Measurements from ENCODE around the gene YIF1A. TPM values are rescaled to one million over a fixed set of nuclear protein-coding genes. Genes with fewer than 3 reads are reported as not detected.
"Not testable (repeated sequence)": the region's sequence is repeated elsewhere in the genome, so short reads cannot be mapped to it uniquely, and the experiment has no call there.

YIF1A gene
- total RNA-seq, 1 experiment from 2014 or later: 114 TPM

DNA sequence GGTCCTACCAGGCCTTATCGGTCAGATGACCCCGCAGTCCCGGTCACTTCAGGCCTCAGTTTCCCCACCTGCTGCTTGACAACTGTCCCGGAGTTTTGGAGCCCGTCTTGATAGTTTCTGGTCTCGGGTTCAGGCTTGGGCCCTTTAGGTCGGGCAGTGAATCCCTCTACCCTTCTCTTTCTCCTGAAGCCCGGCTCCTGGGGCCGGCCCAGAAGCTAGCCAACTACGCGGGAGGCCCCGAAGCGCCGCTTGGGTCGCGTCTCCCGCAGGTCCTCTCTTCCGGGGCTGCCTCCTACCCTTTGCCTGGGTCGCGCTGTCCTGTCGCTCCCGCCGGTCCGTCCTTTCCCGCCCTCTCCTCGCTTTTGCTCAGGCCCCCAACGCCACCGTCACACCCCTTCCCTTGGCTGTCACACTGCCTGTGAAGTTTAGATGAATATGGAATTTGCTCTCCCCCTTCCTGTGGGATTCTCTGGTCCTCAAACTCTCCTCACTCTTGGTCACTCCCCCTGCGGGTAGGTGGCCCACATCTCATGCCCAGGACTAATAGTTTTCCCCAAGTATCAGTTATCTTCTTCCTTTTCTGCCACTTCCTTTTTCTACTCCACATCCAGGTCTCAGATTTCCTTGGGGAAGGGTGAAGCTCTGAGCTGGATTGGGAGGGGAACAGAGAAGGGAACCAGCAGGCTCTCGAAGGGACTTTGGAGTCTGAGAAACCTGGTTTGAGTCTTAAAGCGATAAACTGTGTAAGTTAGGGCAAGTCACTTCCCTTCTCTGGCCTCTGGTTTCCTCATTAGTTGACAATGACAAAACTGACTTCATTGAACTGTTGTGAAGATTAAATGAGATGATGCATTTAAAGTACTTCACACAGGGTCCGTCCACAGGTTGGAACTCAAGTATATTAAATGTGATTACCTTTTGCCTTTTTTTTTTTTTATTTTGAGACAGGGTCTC is 19.7 kb downstream of the YIF1A start:
- DNase-seq (ENCODE audit: low spot score): peak; percentile 45

DNA sequence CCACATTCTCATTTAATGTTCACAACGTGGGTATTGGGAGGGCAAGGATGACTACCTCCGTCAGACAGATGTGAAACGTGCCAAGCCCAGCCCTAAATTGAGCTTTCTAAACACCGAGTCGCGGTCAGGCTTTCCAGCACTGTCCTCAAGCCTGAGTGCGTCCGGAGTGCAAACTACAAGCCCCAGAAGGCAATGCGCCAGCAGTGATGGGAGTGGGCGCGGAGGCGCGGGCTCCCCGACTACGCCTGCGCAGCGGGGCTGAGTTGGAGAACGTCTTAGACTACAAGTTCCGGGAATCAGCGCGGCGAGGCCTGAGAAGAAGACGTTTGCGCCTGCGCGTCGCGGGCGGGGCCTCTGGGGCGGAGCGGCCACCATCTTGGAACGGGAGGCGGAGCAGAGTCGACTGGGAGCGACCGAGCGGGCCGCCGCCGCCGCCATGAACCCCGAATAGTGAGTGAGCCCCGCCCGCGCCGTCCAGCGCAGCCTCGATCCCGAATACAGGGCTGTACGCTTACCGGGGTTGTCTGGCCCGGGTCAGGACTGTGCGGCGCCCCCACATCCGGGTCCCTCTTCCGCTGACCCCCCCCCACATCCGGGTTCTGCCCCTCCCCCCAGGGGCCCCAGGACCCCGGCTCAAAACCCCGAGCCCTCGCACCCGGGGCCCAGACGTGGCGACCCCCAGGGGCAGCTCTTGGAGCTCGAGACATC is 20.5 kb downstream of the YIF1A start, which contains the start of gene RAB1B:
Gene RAB1B (plus strand): TSS at position 396 of the 708 bp plus-strand sequence. CDS start 41 bp downstream, at position 437.
- peak; percentile 99 for DNase-seq (ENCODE audit: low spot score)

DNA sequence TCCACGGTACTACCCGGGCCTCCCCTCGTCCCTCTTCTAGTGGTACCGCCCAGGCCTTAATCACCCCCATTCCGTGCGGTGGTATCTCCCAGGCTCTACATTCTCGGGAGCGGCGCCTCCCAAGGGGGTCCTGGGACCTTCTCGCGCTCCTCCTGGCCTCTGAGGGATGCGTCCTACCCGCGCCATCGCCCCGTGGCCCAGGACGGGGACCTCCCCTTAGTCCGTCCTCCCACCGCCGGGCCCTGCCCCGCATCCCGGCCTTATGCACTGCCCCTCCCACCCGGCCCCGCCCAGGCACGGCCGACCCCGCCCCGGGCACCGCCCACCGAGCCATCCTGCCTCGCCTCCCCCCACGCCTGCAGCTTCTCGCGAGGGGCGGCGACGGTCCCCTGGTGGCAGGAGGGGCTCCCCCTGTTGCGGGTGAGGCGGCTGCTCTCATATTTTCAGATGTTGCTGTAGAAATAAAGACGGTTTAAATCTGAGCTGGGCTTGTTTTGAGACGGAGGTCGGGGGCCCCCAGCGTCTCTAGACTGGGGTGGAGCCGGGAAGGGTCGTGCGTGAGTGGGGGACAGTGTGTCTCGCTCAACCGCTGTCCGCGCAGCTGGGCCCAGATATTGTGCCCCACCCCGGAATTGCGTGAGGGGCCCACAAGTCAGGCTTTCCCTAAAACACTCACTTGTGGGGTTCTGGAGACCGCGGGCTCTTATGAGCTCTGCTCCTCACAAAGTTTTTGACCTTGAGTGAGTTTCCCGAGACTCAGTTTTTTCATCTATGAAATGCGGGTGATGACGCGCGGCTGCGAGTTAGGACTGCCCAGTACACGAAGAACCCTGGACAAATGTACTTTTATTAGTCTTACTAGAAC is 21.3 kb downstream of the YIF1A start:
- peak; percentile 68 for DNase-seq (ENCODE audit: low spot score)

DNA sequence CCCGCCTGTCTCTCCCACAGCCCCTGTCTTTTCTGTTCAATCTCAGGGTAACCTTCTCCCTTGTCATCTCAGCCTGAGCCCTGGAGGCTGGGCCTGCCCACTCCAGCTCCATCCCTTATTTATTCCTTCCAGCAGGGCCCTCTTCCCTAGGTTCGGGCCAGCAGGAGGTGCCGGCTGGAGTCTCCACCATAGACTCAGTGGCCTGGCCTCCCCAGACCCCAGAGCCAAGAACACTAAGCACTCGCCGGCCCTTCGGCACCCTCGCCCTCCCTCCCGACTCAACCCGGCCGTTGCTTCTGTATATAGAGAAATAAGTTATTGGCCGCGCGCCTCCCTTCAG is 21.9 kb downstream of the YIF1A start:
- DNase-seq (ENCODE audit: low spot score): no peak

DNA sequence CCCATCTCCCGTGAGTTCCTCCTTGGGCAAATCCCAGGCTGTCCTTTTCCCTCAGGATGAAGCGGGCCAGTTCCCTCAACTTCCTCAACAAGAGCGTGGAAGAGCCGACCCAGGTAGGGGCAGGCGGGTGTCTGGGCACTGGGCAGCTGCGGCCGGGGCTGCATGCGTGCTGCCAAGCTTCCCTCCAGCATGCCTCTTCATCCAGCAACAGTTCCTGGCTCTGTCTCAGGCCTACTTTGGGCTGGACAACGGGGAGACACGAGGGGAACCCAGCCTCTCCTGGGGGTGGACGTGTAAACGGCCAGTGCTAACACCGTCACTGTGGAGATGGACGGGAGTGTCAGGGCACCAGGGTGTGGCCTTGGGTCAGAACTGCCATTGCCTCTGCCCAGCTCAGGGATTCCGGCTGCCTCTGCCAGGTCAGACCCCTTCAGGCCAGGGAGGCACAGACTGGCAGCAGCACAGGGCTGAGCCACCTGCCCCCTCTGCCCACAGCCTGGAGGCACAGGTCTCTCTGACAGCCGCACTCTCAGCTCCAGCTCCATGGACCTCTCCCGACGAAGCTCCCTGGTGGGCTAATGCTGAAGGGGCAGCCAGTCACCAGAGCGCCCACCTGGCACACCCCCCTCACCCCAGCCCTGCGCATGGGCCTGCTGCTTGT is 22.4 kb downstream of the YIF1A start:
- DNase-seq (ENCODE audit: low spot score): no peak

DNA sequence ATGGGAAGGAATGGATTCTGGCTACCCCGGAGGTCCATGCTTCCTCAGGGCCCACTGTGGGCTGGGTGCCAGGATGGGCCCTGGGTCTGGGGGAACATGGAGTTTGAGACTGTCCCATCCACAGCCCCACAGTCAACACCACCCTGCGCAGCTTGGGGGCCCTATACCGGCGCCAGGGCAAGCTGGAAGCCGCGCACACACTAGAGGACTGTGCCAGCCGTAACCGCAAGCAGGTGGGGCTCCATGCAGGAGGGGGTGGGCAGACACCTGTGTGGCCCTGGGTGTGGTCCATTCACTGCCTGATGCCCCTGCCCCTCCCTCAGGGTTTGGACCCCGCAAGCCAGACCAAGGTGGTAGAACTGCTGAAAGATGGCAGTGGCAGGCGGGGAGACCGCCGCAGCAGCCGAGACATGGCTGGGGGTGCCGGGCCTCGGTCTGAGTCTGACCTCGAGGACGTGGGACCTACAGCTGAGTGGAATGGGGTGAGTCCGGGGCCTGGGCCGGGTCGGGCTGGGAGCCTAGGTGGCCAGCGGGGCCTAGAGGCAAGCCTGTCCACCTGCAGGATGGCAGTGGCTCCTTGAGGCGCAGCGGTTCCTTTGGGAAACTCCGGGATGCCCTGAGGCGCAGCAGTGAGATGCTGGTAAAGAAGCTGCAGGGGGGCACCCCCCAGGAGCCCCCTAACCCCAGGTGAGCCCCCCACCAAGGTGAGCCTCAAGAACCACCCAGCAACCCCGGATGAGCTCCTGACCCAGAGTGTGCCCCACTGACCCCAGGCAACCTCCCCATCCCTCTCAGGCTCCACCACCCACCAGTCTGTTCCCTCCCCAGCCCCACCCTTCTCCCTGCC is 23.2 kb downstream of the YIF1A start:
- DNase-seq (ENCODE audit: low spot score): no peak

DNA sequence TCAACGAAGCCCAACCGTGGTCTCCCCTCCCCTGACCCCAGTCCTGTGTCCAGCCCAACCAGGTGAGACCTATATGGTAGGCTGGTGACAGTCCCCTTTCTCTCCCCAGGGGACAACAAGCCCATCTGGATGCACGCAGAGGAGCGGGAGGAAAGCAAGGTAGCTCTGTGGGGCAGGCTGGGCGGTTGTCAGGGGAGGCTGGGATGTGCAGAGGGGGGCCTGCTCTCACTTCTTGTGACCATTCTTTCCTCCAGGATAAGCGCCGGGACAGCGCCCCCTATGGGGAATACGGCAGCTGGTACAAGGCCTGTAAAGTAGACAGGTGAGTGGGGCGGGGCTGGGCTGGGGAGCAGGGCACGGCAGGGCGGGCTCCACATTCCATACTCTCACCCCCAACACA is 24.0 kb downstream of the YIF1A start:
- DNase-seq (ENCODE audit: low spot score): no peak

DNA sequence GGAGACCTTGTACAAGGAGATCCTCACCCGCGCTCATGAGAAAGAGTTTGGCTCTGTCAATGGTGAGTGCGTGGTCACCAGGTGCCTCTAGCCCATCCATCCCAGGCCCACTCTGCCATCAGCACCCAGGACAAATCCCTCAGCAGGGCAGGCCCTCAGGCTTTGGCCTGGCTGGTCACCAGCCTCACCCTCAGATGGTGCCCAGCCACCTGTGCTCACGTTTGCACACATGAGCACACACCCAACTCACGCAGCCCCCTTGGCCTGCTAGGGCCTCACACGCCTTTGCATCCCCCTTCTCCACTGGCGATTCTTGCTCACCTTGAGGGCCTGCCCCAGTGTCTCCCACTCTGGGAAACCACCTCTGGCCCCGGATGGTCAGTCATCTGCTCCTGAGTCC is 24.6 kb downstream of the YIF1A start:
- no peak for DNase-seq (ENCODE audit: low spot score)

DNA sequence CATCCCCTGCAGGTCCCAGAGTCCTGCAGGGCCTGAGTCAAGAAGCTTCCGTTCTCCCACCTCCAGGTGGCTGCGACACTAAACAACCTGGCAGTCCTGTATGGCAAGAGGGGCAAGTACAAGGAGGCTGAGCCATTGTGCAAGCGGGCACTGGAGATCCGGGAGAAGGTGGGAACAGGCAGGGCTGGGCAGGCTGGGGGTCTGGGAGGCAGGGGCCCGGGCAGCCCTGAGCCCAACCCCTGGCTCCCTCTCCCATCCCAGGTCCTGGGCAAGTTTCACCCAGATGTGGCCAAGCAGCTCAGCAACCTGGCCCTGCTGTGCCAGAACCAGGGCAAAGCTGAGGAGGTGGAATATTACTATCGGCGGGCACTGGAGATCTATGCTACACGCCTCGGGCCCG is 25.2 kb downstream of the YIF1A start:
- no peak for DNase-seq (ENCODE audit: low spot score)

DNA sequence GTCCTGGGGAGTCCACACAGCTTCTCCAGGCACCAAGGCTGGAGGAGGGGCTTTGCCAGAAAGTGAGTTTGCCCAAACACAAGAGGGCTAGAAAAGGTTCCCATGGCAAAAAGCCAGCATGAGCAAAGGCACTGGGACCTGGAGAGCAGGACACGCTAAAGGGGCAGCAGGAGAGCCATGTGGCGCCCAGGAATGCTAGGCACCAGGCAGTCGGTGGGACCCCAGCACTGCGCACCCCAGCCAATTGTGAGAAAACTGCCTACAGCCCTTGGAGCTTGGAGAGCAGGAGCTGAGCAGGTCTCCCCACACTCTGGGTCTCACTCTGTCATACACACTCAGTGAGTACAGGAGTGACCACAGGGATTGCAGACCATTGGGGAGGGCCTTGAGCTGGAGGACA is 25.7 kb downstream of the YIF1A start:
- DNase-seq (ENCODE audit: low spot score): no peak

DNA sequence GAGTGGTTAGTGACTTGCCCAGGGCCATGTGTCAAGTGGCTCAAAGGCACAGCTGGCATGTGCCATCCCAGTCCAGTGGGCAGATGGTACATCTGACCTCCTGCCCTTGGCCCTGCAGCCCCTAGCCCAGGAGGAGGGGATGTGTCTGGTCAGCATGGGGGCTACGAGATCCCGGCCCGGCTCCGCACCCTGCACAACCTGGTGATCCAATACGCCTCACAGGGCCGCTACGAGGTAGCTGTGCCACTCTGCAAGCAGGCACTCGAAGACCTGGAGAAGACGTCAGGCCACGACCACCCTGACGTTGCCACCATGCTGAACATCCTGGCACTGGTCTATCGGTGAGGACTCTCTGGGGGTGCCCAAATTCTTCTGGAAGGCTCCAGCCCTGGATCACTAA is 26.2 kb downstream of the YIF1A start:
- DNase-seq (ENCODE audit: low spot score): no peak

DNA sequence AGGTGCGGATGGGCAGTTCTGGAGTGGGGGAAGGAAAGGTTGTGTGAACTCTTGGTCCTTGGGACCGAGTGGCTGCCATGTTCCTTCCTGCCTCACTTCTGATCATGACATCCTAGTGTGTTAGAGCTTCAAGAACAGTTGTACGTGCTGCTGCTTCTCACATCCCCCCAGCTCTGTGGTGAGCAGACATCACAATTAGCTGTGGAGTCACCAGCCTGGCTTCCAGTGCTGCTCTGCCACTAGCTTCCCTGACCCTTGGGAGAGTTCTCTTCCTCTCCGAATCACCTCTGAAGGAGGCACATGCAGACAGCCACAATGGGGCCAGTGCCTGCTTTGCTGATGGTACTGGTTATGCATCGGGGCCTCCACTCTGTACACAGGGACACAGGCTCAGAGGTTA is 26.8 kb downstream of the YIF1A start:
- DNase-seq (ENCODE audit: low spot score): no peak

DNA sequence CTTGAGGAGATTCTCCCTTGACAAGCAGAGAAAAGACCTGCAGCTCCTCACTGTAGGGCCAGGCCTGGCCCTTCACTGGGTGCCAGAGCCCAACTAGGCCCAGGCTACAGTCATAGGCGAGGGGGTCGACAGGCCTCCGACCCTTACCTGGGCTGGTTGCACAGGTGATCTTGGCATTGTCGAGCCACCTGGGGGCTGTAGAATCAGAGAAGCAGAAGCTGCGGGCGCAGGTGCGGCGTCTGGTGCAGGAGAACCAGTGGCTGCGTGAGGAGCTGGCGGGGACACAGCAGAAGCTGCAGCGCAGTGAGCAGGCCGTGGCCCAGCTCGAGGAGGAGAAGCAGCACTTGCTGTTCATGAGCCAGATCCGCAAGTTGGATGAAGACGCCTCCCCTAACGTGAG is 27.4 kb downstream of the YIF1A start:
- no peak for DNase-seq (ENCODE audit: low spot score)

DNA sequence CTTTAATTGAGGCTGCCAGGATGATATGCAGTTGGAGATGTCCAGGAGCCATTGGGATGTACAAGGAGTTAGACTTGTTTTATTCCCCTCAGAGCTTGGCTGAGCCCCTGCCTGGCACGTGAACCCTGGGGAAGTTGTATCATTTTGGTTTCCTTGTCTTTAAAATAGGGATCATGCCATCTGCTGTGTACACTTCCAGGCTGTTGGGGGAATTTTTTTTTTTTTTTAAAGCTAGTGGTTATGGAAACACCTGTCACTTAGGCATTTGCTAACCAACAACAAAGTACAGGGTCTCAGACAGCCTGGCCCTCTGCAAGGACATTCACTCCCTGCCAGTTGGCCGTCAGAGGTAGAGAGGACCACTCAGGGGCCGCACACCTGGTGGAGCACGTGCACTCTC is 29.0 kb downstream of the YIF1A start:
- DNase-seq (ENCODE audit: low spot score): no peak

DNA sequence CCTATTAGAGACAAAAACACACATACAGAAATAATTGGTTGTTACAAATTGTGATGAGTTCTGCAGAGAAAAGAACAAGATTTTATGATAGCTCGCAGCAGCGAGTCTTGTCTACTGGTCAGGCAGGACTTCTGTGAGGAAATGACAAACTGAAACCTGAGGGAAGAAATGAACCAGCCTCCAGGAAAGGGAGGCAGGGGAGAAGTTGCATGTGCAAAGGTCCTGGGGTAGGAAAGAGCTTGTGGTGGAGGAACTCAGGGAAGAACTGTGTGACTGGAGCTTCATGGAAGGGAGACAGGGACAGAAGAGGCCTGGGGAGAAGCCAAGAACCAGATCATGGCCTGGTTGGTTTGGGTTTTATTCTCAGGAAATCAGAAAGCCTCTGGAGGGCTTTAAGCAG is 29.7 kb downstream of the YIF1A start:
- no peak for DNase-seq (ENCODE audit: low spot score)

DNA sequence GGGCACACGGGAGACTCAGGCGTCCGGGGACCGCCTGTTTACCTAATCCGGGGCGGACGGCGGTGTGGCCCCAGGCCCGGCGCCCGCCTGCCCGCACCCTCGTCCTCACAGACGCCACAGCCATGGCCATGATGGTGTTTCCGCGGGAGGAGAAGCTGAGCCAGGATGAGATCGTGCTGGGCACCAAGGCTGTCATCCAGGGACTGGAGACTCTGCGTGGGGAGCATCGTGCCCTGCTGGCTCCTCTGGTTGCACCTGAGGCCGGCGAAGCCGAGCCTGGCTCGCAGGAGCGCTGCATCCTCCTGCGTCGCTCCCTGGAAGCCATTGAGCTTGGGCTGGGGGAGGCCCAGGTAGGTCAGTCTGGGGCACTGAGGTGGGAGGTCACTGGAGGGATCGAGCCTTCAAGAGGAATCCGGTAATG is 30.5 kb downstream of the YIF1A start:
- DNase-seq (ENCODE audit: low spot score): no peak

DNA sequence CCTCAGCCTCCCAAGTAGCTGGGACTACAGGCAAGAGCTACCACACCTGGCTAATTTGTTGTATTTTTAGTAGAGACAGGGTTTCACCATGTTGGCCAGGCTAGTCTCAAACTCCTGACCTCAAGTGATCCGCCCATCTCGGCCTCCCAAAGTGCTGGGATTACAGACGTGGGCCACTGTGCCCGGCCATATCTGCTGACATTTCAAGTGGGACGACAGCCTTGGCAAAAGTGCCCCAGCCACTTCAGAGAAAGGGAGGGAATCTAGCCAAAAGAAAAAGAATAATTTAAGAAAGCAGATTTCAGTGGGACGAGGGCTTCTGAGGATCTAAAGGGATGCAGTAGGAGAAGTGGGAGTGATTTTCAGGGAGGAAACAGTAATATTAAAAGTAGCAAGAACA is 35.9 kb downstream of the YIF1A start:
- not testable (repeated sequence) for DNase-seq (ENCODE audit: low spot score)

DNA sequence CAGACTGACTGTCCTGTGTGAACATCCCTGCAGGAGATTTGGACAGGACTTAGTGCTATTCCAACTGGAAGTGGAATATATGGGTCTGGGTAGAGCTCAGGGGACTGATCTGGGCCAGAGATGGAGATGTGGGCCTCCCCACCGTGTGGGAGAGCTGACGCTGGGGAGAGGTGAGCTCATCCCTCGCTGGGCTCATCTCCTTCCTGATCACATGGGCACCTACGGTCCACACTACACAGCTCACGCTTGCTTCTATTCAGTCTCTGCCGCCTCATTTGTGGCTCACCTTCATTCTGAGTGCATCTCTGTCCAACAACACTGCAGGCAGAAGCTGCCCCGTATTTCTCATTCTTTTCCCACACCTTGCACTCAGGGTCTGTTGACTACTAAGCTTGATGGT is 37.1 kb downstream of the YIF1A start:
- DNase-seq (ENCODE audit: low spot score): no peak

DNA sequence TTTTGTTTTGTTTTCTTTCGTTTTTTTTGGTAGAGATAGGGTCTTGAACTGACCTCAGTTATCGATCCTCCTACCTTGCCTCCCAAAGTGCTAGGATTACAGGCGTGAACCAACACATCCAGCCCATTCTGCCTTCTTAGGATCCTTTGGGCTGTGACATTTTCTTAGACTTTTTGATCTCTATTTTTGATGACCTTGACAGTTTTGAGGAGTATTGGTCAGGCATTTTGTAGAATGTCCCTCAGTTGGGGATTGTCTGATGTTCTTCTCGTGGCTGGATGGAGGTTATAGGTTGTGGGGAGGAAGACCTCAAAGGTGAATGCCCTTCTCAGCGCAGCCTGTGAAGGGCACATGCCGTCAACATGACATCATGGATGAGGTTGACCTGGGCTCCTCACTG is 40.0 kb downstream of the YIF1A start:
- DNase-seq (ENCODE audit: low spot score): no peak

DNA sequence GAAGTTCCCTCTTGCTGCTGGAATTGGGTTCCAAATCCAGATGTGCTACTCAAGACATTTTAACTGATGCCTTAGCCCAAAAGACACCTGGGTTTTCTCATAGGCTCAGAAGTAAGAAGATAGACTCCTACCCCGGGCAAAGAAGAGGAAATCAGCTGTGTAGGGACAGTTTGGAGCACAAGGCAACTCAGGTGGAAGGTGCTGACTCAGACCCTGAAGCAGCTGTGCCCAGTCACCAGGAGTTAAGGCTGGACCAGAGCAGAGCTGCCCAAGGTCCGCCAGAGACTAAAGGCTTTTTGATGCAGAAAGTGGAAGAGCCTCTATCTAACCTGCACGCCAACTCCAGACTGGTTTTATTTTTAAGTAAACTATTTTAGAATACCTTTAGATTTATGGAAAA is 41.1 kb downstream of the YIF1A start:
- no peak for DNase-seq (ENCODE audit: low spot score)

DNA sequence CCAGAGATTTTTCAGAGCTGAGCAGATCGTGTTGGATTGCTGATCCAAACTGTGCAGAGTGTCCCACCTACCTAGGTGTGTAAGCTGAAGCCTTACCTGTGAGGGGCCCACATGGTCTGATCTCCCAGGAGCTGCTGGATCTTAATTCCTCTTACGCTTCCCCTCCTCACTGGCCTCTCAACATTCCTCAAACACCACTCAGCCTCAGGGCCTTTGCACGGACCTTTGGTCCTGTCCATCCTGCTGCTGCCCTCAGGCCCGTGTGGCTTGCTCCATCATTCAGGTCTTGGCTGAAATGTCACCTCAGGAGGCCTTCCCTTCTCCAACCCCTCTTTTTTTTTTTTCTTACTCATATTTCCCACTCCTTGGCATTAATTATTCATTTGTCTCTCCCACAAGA is 41.6 kb downstream of the YIF1A start:
- no peak for DNase-seq (ENCODE audit: low spot score)
